GM12878 (cell line): Measurements from ENCODE around the gene FBN3. TPM values are rescaled to one million over a fixed set of nuclear protein-coding genes. Genes with fewer than 3 reads are reported as not detected.

ENCODE experiments used
- ATAC-seq: fragments of 200-7000 bp; cut with Tn5 transposase; 3 replicates; pipeline ENCODE4 v1.9.1; 2020; ENCODE audit warnings: mild to moderate bottlenecking, moderate library complexity
- BruUV-seq: library from RNA; stranded (reverse); fragments of 400-500 nt; replicated peaks from 2 replicates; lab custom pipeline; 2021; lab: Mats Ljungman, UMichigan
- CTCF ChIA-PET: fragments of 300-600 bp; sonication (Branson Sonifier 250); formaldehyde crosslinking; extraction: SDS; loops from one replicate; lab custom pipeline; 2021; ENCODE audit warnings: inconsistent platforms; lab: Yijun Ruan, JAX
- POLR2A ChIA-PET: fragments of 350-600 bp; formaldehyde crosslinking; extraction: SDS; loops from one replicate; lab custom pipeline; 2021; ENCODE audit warnings: inconsistent platforms; lab: Charles Lee
- RAD21 ChIA-PET: fragments of 300-600 bp; sonication (Branson Sonifier 250); formaldehyde crosslinking; loops from one replicate; lab custom pipeline; 2023; ENCODE audit warnings: antibody characterized with exemption; ENCODE audit not compliant: unreplicated experiment; lab: Charles Lee
- SMC1A ChIA-PET: fragments of 300-600 bp; sonication (Branson Sonifier 250); formaldehyde crosslinking; loops from one replicate; lab custom pipeline; 2023; ENCODE audit not compliant: unreplicated experiment, uncharacterized antibody; lab: Charles Lee
- DNase-seq: peaks from one replicate; pipeline ENCODE4 v3.0.0-alpha.2; 2011; ENCODE audit warnings: low read depth, low spot score
- FAIRE-seq: peaks from 3 replicates; lab custom pipeline; 2011; peaks lifted over from hg19 to GRCh38; lab: Jason Lieb, UNC
- H2AFZ ChIP-seq: 2 replicates; pipeline ENCODE4 v1.6.0; 2011; ENCODE audit warnings: low read depth, low read length, control low read depth; ENCODE audit not compliant: control insufficient read depth
- H3K27ac ChIP-seq: 2 replicates; pipeline ENCODE4 v1.5.1; 2011; ENCODE audit warnings: control low read depth; ENCODE audit not compliant: control insufficient read depth, insufficient read depth
- H3K27me3 ChIP-seq, 2 experiments: replicated peaks in 1 of 2; 2 replicates each; pipeline versions ENCODE4 v1.6.0 to v1.6.1; 2011; ENCODE audit warnings: low read length in 1 of 2; ENCODE audit not compliant: control insufficient read depth in 2 of 2, insufficient read depth in 2 of 2
- H3K36me3 ChIP-seq, 2 experiments: 2 replicates each; pipeline ENCODE4 v1.5.1; 2011; ENCODE audit warnings: low read length in 1 of 2; ENCODE audit not compliant: control insufficient read depth in 2 of 2, insufficient read depth in 2 of 2
- H3K4me1 ChIP-seq: 2 replicates; pipeline ENCODE4 v1.6.1; 2011; ENCODE audit warnings: mild to moderate bottlenecking, low read length, moderate library complexity, mixed read lengths; ENCODE audit not compliant: control insufficient read depth, insufficient read depth
- H3K4me2 ChIP-seq: 2 replicates; pipeline ENCODE4 v1.6.0; 2011; ENCODE audit warnings: control low read depth; ENCODE audit not compliant: control insufficient read depth, insufficient read depth
- H3K4me3 ChIP-seq: fragments of 200-600 bp; sonication (generic); 2 replicates; pipeline ENCODE4 v1.5.1; 2016
- H3K79me2 ChIP-seq: 2 replicates; pipeline ENCODE4 v1.6.0; 2011; ENCODE audit warnings: low read length; ENCODE audit not compliant: control insufficient read depth, insufficient read depth
- H3K9ac ChIP-seq: 2 replicates; pipeline ENCODE4 v1.8.0; 2011; ENCODE audit warnings: low read length, control low read depth, mixed read lengths; ENCODE audit not compliant: control insufficient read depth, insufficient read depth
- H3K9me3 ChIP-seq: replicated peaks from 3 replicates; pipeline ENCODE4 v1.5.1; 2011; ENCODE audit warnings: mild to moderate bottlenecking, low read length; ENCODE audit not compliant: control insufficient read depth, insufficient read depth
- H4K20me1 ChIP-seq: 2 replicates; pipeline ENCODE4 v1.6.0; 2011; ENCODE audit not compliant: control insufficient read depth, insufficient read depth
- ATF7 ChIP-seq: fragments of 450-650 bp; IDR thresholded peaks from 2 replicates; pipeline ENCODE4 v1.6.1; 2016; ENCODE audit warnings: low read depth, mild to moderate bottlenecking
- MEF2A ChIP-seq: IDR thresholded peaks from 2 replicates; pipeline ENCODE4 v1.6.1; 2011; ENCODE audit warnings: low read depth, mild to moderate bottlenecking, low read length, moderate library complexity; ENCODE audit not compliant: insufficient read depth
- MTA3 ChIP-seq: IDR thresholded peaks from 2 replicates; pipeline ENCODE4 v1.6.1; 2012; ENCODE audit warnings: low read length, inconsistent platforms, borderline replicate concordance
- NFIC ChIP-seq: IDR thresholded peaks from 2 replicates; pipeline ENCODE4 v1.6.1; 2012; ENCODE audit warnings: low read depth, mild to moderate bottlenecking, inconsistent platforms, low read length, moderate library complexity
- NR2F1 ChIP-seq: fragments of 450-650 bp; conservative IDR thresholded peaks from 2 replicates; pipeline ENCODE4 v1.6.1; 2017; ENCODE audit warnings: mild to moderate bottlenecking
- RCOR1 ChIP-seq: conservative IDR thresholded peaks from 2 replicates; pipeline ENCODE4 v1.6.1; 2012; ENCODE audit warnings: low read depth, low read length, improper control_type of control experiment
- SUPT20H ChIP-seq: IDR thresholded peaks from 2 replicates; pipeline ENCODE4 v1.6.1; 2011; ENCODE audit warnings: low read depth, mild to moderate bottlenecking, low read length, moderate library complexity, borderline replicate concordance; ENCODE audit not compliant: control insufficient read depth
- WGBS: methylation state at CpG from one replicate; pipeline ENCODE4 v1.1.6; 2016; ENCODE audit warnings: low lambda C conversion rate; ENCODE audit not compliant: insufficient replicate concordance, insufficient coverage; ENCODE audit errors: missing lambda C conversion rate; 5-methylcytosine and 5-hydroxymethylcytosine counted together
- in situ Hi-C: fragments of 300-500 bp; cut with MboI; formaldehyde crosslinking; loops from 9 replicates; pipeline ENCODE4 v1.14.3; 2018; ENCODE audit warnings: mixed read lengths
- intact Hi-C: fragments of 100-400 bp; cut with micrococcal nuclease; formaldehyde crosslinking; loops from one replicate; pipeline ENCODE4 v1.14.2; 2022; ENCODE audit not compliant: unreplicated experiment
- polyA plus RNA-seq, 11 experiments: library from polyadenylated mRNA; depleted of rRNA in 4 of 11; unstranded in 6 of 11; stranded (reverse) in 5 of 11; fragments of >200 nt; fragmentation: Nextera tagmentation in 4 of 11; fragmentation: Illumina TruSeq in 1 of 11; extraction: Ambion mirVana in 4 of 11; extraction: Trizol in 1 of 11; gene quantifications; 1 replicate in 1 of 11; 2 replicates in 10 of 11; pipeline versions ENCODE4 v1.2.1 to v1.2.3, GENCODE V29; 2011 to 2016; ENCODE audit warnings: inconsistent platforms in 2 of 11, missing spikeins in 2 of 11, low read depth in 1 of 11
- total RNA-seq, 4 experiments: library from RNA; depleted of rRNA in 3 of 4; stranded (reverse); fragments of >200 nt in 3 of 4; fragmentation: Illumina TruSeq in 1 of 4; extraction: Trizol in 1 of 4; gene quantifications; 2 replicates each; pipeline versions ENCODE4 v1.2.1 to v1.2.3, GENCODE V29; 2013 to 2021
- TF ChIP-seq, protein P1 (sequence below): fragments of 450-650 bp; formaldehyde crosslinking; IDR thresholded peaks from 2 replicates; pipeline ENCODE4 v1.4.0; 2020; ENCODE audit warnings: mild to moderate bottlenecking, moderate library complexity
- TF ChIP-seq, protein P2 (sequence below): IDR thresholded peaks from 2 replicates; pipeline ENCODE4 v1.6.1; 2011; ENCODE audit warnings: borderline replicate concordance, low read depth, mild to moderate bottlenecking, moderate library complexity, mixed read lengths, low read length; ENCODE audit not compliant: insufficient read depth; ENCODE audit errors: extremely low read length

The FBN3 gene
- total and polyA plus RNA-seq, 10 of the 15 experiments (the other 5 are each of a cell fraction or from before 2014, with no cell fraction given): 0.05 TPM; not detected in 9

- POLR2A ChIA-PET: no interaction called here
- H3K4me2 ChIP-seq: no peak overlapping the region
These were observed 118.4 kb downstream of the FBN3 start for GRCh38 chr19:8030960-8031359.

GRCh38 chr19:8028951-8029491, 120.4 kb downstream of the FBN3 start:
- H3K4me3 ChIP-seq: no peak overlapping the region
- TF ChIP-seq, protein P1, sequence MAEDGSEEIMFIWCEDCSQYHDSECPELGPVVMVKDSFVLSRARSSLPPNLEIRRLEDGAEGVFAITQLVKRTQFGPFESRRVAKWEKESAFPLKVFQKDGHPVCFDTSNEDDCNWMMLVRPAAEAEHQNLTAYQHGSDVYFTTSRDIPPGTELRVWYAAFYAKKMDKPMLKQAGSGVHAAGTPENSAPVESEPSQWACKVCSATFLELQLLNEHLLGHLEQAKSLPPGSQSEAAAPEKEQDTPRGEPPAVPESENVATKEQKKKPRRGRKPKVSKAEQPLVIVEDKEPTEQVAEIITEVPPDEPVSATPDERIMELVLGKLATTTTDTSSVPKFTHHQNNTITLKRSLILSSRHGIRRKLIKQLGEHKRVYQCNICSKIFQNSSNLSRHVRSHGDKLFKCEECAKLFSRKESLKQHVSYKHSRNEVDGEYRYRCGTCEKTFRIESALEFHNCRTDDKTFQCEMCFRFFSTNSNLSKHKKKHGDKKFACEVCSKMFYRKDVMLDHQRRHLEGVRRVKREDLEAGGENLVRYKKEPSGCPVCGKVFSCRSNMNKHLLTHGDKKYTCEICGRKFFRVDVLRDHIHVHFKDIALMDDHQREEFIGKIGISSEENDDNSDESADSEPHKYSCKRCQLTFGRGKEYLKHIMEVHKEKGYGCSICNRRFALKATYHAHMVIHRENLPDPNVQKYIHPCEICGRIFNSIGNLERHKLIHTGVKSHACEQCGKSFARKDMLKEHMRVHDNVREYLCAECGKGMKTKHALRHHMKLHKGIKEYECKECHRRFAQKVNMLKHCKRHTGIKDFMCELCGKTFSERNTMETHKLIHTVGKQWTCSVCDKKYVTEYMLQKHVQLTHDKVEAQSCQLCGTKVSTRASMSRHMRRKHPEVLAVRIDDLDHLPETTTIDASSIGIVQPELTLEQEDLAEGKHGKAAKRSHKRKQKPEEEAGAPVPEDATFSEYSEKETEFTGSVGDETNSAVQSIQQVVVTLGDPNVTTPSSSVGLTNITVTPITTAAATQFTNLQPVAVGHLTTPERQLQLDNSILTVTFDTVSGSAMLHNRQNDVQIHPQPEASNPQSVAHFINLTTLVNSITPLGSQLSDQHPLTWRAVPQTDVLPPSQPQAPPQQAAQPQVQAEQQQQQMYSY: no peak
- TF ChIP-seq NR2F1: 0 out of 2 replicates have a peak, but pooled peaks have one; percentile 16
- ChIA-PET RAD21 (no interaction called here), POLR2A (no interaction called here), CTCF (no interaction called here), SMC1A (interaction anchor here (0.5 to 1.0 kb wide), 2 partner anchors 24 to 33 kb away, joined by 3 read pairs; partner anchors contain the start of gene ELAVL1)
- DNase-seq (no peak), FAIRE-seq (no peak), ATAC-seq (no peak)
- no peaks in the 10 kb centered on the region; a peak in 1 of 4 replicates for H3K27me3 ChIP-seq
- no peaks in the 10 kb centered on the region for H3K9me3 ChIP-seq
- H3K27ac ChIP-seq: no peak overlapping the region
- WGBS: 36% methylated on average over 12 of the region's 12 CpGs
- BruUV-seq: no TSS peak
- H3K36me3 ChIP-seq: no peaks in the 10 kb centered on the region
- H4K20me1 ChIP-seq: no peaks in the 10 kb centered on the region
- no peaks in the 10 kb centered on the region for H3K4me1 ChIP-seq
- in situ Hi-C loops (no loop called here), intact Hi-C loops (no loop called here)
- no peak overlapping the region for H3K9ac ChIP-seq
- H3K4me2 ChIP-seq: no peak overlapping the region
- H3K79me2 ChIP-seq: no peaks in the 10 kb centered on the region
- H2AFZ ChIP-seq: no peak overlapping the region

More at GRCh38 chr19:8030960-8031359, 118.4 kb downstream of the FBN3 start:
- TF ChIP-seq MTA3: no peak
- TF ChIP-seq NFIC: no peak
- TF ChIP-seq, protein P2, sequence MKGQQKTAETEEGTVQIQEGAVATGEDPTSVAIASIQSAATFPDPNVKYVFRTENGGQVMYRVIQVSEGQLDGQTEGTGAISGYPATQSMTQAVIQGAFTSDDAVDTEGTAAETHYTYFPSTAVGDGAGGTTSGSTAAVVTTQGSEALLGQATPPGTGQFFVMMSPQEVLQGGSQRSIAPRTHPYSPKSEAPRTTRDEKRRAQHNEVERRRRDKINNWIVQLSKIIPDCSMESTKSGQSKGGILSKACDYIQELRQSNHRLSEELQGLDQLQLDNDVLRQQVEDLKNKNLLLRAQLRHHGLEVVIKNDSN: no peak
- TF ChIP-seq SUPT20H: no peak
- TF ChIP-seq RCOR1: no peak
- no peak for TF ChIP-seq ATF7
- TF ChIP-seq MEF2A: no peak
- TF ChIP-seq, all 136 proteins: peak for 0
- Histone ChIP-seq H4K20me1 (no peaks in the 10 kb centered on the region), H3K27ac (no peak overlapping the region), H3K4me1 (no peaks in the 10 kb centered on the region), H3K27me3 (no peaks in the 10 kb centered on the region; a peak in 1 of 4 replicates), H3K79me2 (no peaks in the 10 kb centered on the region), H3K4me3 (no peak overlapping the region), H3K36me3 (no peaks in the 10 kb centered on the region), H3K9me3 (no peaks in the 10 kb centered on the region), H2AFZ (no peak overlapping the region), H3K9ac (no peak overlapping the region)
- intact Hi-C loops: no loop called here
- WGBS: 41% methylated on average over 8 of the region's 8 CpGs
- SMC1A ChIA-PET: interaction anchor here (1.5 kb wide), 1 partner anchor 87 kb away, joined by 4 read pairs; no protein-coding TSS in a partner anchor
- BruUV-seq: no TSS peak
- ATAC-seq (no peak), FAIRE-seq (no peak), DNase-seq (no peak)
- CTCF ChIA-PET: interaction anchor here (0.7 to 1.1 kb wide), 3 partner anchors 17 to 107 kb away, joined by 3 read pairs; no protein-coding TSS in a partner anchor
- in situ Hi-C loops: no loop called here
- RAD21 ChIA-PET: no interaction called here
